MCF 10A (cell line): ENCODE results near the gene SLC25A42. TPM values are rescaled to one million over a fixed set of nuclear protein-coding genes. Genes with fewer than 3 reads are reported as not detected.

Experiments used
- BruUV-seq: library from RNA; stranded (reverse); fragments of 400-500 nt; replicated peaks from 2 replicates; lab custom pipeline; 2021; lab: Mats Ljungman, UMichigan
- CTCF ChIA-PET: fragments of 300-600 bp; sonication (Branson Sonifier 250); formaldehyde crosslinking; extraction: SDS; loops from one replicate; lab custom pipeline; 2021; ENCODE audit warnings: antibody characterized with exemption, inconsistent platforms; lab: Yijun Ruan, JAX
- POLR2A ChIA-PET: fragments of 300-600, 350-650 bp; sonication (Branson Sonifier 250); formaldehyde crosslinking; extraction: SDS; loops from one replicate; lab custom pipeline; 2020; ENCODE audit warnings: antibody characterized with exemption, inconsistent platforms; lab: Yijun Ruan, JAX
- DNase-seq: peaks from one replicate; pipeline ENCODE4 v3.0.0-alpha.2; 2018; ENCODE audit not compliant: unreplicated experiment
- H3K27ac Mint-ChIP-seq: one replicate; pipeline ENCODE4 v1.8.0; 2022; ENCODE audit warnings: mild to moderate bottlenecking, low read depth, mixed read lengths; ENCODE audit not compliant: unreplicated experiment
- H3K27me3 Mint-ChIP-seq: one replicate; pipeline ENCODE4 v1.8.0; 2022; ENCODE audit warnings: mixed read lengths; ENCODE audit not compliant: insufficient read depth, unreplicated experiment
- H3K36me3 Mint-ChIP-seq: one replicate; pipeline ENCODE4 v1.8.0; 2022; ENCODE audit warnings: mild to moderate bottlenecking, moderate library complexity, mixed read lengths; ENCODE audit not compliant: insufficient read depth, unreplicated experiment
- H3K4me1 Mint-ChIP-seq: one replicate; pipeline ENCODE4 v1.8.0; 2022; ENCODE audit warnings: mixed read lengths; ENCODE audit not compliant: insufficient read depth, unreplicated experiment
- H3K4me3 Mint-ChIP-seq: one replicate; pipeline ENCODE4 v1.8.0; 2022; ENCODE audit warnings: mild to moderate bottlenecking, moderate library complexity, mixed read lengths; ENCODE audit not compliant: unreplicated experiment
- H3K9me3 Mint-ChIP-seq: one replicate; pipeline ENCODE4 v1.8.0; 2022; ENCODE audit warnings: mixed read lengths; ENCODE audit not compliant: unreplicated experiment
- CTCF ChIP-seq: fragments of 200-600 bp; IDR thresholded peaks from one replicate; pipeline ENCODE4 v1.8.0; 2022; ENCODE audit warnings: antibody characterized with exemption, mild to moderate bottlenecking; ENCODE audit not compliant: unreplicated experiment
- intact Hi-C: fragments of 100-400 bp; cut with micrococcal nuclease; formaldehyde crosslinking; loops from 2 replicates; pipeline ENCODE4 v1.14.1; 2022
- total RNA-seq: library from RNA; stranded (reverse); gene quantifications from 2 replicates; pipeline ENCODE4 v1.2.3, GENCODE V29; 2022

SLC25A42 gene
- total RNA-seq, 1 experiment from 2014 or later, result 3.1 TPM

DNA sequence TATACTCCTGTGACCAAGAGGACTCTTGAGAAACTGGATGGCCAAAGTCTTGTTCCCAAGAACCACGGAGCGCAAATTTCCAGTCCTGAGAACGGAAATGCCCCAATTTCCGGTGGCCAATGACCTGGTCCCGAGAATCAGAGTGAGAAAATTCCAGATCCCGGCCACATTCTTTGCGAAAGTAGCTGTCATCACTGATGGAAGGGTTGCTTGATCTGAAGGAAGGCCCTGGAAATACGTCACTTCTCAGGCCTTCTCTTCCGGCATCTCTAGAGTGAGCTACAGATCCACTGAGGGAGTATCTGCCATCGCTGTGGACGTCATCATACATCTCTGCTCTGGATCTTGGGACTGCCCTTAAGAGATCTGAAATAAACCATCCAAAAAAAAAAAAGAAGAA is 37.9 kb upstream of the SLC25A42 start:
- no peak for DNase-seq
- CTCF ChIA-PET, result interaction anchor here (0.7 kb wide), 1 partner anchor 559 kb away, joined by 6 read pairs; no protein-coding TSS in a partner anchor
- no peak for TF ChIP-seq CTCF
- H3K27ac Mint-ChIP-seq, result no peak overlapping the region
- POLR2A ChIA-PET, result interaction anchor here (0.6 kb wide), 2 partner anchors 25 to 746 kb away, joined by 3 read pairs; no protein-coding TSS in a partner anchor
- BruUV-seq, result no TSS peak
- peaks cover 13% of the 10 kb centered on the region for H3K4me1 Mint-ChIP-seq
- no peaks in the 10 kb centered on the region for H3K9me3 Mint-ChIP-seq
- peaks cover 95% of the 10 kb centered on the region for H3K36me3 Mint-ChIP-seq
- H3K27me3 Mint-ChIP-seq, result no peaks in the 10 kb centered on the region
- intact Hi-C loops, result no loop called here
- H3K4me3 Mint-ChIP-seq, result no peak overlapping the region

DNA sequence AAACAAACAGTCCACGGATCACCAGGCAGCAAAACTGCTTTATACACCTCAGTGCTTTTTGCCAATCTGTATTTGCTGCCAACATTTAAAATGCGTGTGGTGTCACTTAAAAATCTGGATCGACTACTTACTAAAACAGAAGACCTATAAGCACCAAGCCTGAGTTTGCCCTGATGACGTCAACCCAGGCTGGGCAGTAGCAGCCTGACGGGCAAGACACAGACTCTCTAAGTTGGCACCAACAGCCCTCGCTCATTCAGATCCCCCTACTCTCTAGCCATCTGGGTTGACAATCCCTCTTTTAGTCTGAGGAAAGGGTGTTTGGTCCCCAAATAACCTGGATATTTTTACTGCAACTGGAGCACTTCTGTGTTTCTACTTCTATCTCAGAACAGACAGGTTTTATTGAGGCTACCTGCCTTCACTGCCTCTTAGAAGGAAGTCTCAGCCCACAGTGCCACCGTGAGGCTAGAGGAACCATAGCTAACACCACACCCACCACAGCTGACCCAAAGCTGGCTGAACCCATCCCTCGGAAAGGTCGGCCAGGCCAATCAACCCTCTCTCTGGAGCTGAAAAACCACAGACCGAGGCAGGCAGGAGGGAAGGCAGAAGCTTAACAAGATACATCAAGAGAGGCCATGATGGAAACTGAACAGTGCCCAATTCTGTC is 37.4 kb upstream of the SLC25A42 start:
- BruUV-seq, result no TSS peak
- intact Hi-C loops, result no loop called here
- H3K4me3 Mint-ChIP-seq, result no peak overlapping the region
- peaks cover 94% of the 10 kb centered on the region for H3K36me3 Mint-ChIP-seq
- no peak for DNase-seq
- H3K4me1 Mint-ChIP-seq, result peaks cover 13% of the 10 kb centered on the region
- H3K27me3 Mint-ChIP-seq, result no peaks in the 10 kb centered on the region
- ChIA-PET CTCF (interaction anchor here (0.5 to 0.6 kb wide), 2 partner anchors 19 to 168 kb away, joined by 3 to 4 read pairs; no protein-coding TSS in a partner anchor), POLR2A (interaction anchor here (0.6 kb wide), 1 partner anchor 747 kb away, joined by 3 read pairs; no protein-coding TSS in a partner anchor)
- TF ChIP-seq CTCF, result no peak
- H3K9me3 Mint-ChIP-seq, result no peaks in the 10 kb centered on the region
- peak overlapping the region; percentile 52 for H3K27ac Mint-ChIP-seq

DNA sequence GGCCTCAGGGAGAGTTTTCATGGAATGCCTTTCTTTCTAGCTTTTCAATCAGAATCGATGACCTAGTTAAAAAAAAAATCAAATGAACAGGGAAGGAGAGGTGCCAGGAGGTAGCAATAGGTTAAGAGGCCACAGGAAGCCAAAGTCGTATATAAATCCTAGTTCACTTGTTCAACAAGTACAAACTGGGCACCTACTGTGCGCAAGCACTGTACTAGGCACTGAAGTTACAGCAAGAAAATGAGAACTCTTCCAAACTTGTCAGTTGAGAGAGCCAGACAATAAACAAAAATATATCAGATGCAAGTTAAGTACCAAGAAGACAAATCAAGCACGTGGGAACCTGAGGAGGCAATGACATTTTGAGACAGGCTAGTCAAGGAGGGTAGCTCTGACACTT is 36.6 kb upstream of the SLC25A42 start:
- intact Hi-C loops, result no loop called here
- Mint-ChIP-seq H3K9me3 (no peaks in the 10 kb centered on the region), H3K27me3 (no peaks in the 10 kb centered on the region), H3K4me1 (peaks cover 13% of the 10 kb centered on the region), H3K36me3 (peaks cover 89% of the 10 kb centered on the region), H3K4me3 (no peak overlapping the region), H3K27ac (no peak overlapping the region)
- POLR2A ChIA-PET, result no interaction called here
- CTCF ChIA-PET, result interaction anchor here (0.6 kb wide), 1 partner anchor 20 kb away, joined by 3 read pairs; no protein-coding TSS in a partner anchor
- BruUV-seq, result no TSS peak
- no peak for TF ChIP-seq CTCF
- DNase-seq, result no peak

- BruUV-seq, result no TSS peak
- no peak overlapping the region for H3K4me3 Mint-ChIP-seq
- no peaks in the 10 kb centered on the region for H3K27me3 Mint-ChIP-seq
- intact Hi-C loops, result no loop called here
- no peak overlapping the region for H3K27ac Mint-ChIP-seq
- H3K36me3 Mint-ChIP-seq, result peaks cover 77% of the 10 kb centered on the region
- no peaks in the 10 kb centered on the region for H3K9me3 Mint-ChIP-seq
- no peak for TF ChIP-seq CTCF
- no peak for DNase-seq
- POLR2A ChIA-PET, result interaction anchor here (0.6 kb wide), 1 partner anchor 24 kb away, joined by 5 read pairs; no protein-coding TSS in a partner anchor
- H3K4me1 Mint-ChIP-seq, result peaks cover 4% of the 10 kb centered on the region
- CTCF ChIA-PET, result interaction anchor here (0.6 kb wide), 1 partner anchor 500 kb away, joined by 3 read pairs; no protein-coding TSS in a partner anchor
These were observed 35.3 kb upstream of the SLC25A42 start for GRCh38 chr19:19028526-19028925.
